Activated CD8-positive, alpha-beta T cell treated with anti-CD3 and anti-CD28 coated beads for 36 hours (primary cell): ENCODE data around the gene IQCM. TPM values are rescaled to one million over a fixed set of nuclear protein-coding genes. Genes with fewer than 3 reads are reported as not detected.

Source experiments
- ATAC-seq: fragments of 200-7000 bp; cut with Tn5 transposase; one replicate; pipeline ENCODE4 v1.10.0; 2021; ENCODE audit warnings: mild to moderate bottlenecking, moderate library complexity
- CTCF ChIA-PET: fragments of 350-600 bp; sonication (Branson Sonifier 250); formaldehyde crosslinking; loops from one replicate; lab custom pipeline; 2021; ENCODE audit warnings: antibody characterized with exemption; lab: Charles Lee
- POLR2A ChIA-PET: fragments of 350-600 bp; sonication (Branson Sonifier 250); formaldehyde crosslinking; loops from one replicate; lab custom pipeline; 2021; ENCODE audit warnings: antibody characterized with exemption; lab: Charles Lee
- DNase-seq: peaks from one replicate; pipeline ENCODE4 v3.0.0-alpha.2; 2020
- H3K27ac Mint-ChIP-seq: one replicate; pipeline ENCODE4 v1.8.0; 2021; ENCODE audit warnings: mild to moderate bottlenecking, mixed read lengths
- H3K27me3 Mint-ChIP-seq: one replicate; pipeline ENCODE4 v1.8.0; 2021; ENCODE audit warnings: mixed read lengths
- H3K36me3 Mint-ChIP-seq: one replicate; pipeline ENCODE4 v1.8.0; 2021; ENCODE audit warnings: low read depth, mixed read lengths
- H3K4me1 Mint-ChIP-seq: one replicate; pipeline ENCODE4 v1.8.0; 2021; ENCODE audit warnings: low read depth, mixed read lengths
- H3K4me3 Mint-ChIP-seq: one replicate; pipeline ENCODE4 v1.8.0; 2021; ENCODE audit warnings: mild to moderate bottlenecking, moderate library complexity, mixed read lengths
- H3K9me3 Mint-ChIP-seq: one replicate; pipeline ENCODE4 v1.8.0; 2021; ENCODE audit warnings: mixed read lengths
- intact Hi-C: fragments of 100-400 bp; cut with micrococcal nuclease; formaldehyde crosslinking; loops from one replicate; pipeline ENCODE4 v1.10.0; 2022
- total RNA-seq, 2 experiments: library from RNA; stranded (reverse); gene quantifications; one replicate each; pipeline ENCODE4 v1.2.3, GENCODE V29; 2021
- TF ChIP-seq, protein P1 (sequence below): fragments of 200-600 bp; IDR thresholded peaks from one replicate; pipeline ENCODE4 v1.8.0; 2022; ENCODE audit warnings: antibody characterized with exemption, mild to moderate bottlenecking

Gene IQCM
- not detected for total RNA-seq

- Mint-ChIP-seq H3K36me3 (no peaks in the 10 kb centered on the region), H3K27ac (no peak within 1 kb of the TSS), H3K4me1 (no peaks in the 10 kb centered on the region), H3K27me3 (no peaks in the 10 kb centered on the region), H3K4me3 (no peak within 1 kb of the TSS), H3K9me3 (no peaks in the 10 kb centered on the region)
- TF ChIP-seq, protein P1, sequence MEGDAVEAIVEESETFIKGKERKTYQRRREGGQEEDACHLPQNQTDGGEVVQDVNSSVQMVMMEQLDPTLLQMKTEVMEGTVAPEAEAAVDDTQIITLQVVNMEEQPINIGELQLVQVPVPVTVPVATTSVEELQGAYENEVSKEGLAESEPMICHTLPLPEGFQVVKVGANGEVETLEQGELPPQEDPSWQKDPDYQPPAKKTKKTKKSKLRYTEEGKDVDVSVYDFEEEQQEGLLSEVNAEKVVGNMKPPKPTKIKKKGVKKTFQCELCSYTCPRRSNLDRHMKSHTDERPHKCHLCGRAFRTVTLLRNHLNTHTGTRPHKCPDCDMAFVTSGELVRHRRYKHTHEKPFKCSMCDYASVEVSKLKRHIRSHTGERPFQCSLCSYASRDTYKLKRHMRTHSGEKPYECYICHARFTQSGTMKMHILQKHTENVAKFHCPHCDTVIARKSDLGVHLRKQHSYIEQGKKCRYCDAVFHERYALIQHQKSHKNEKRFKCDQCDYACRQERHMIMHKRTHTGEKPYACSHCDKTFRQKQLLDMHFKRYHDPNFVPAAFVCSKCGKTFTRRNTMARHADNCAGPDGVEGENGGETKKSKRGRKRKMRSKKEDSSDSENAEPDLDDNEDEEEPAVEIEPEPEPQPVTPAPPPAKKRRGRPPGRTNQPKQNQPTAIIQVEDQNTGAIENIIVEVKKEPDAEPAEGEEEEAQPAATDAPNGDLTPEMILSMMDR, result no peak
- intact Hi-C loops, result no loop called here
- ChIA-PET CTCF (no interaction called here), POLR2A (no interaction called here)
- DNase-seq (no peak), ATAC-seq (no peak)
These were observed at the start of gene IQCM for GRCh38 chr4:149815743-149816142. TSS of gene IQCM (minus strand) at chr4:149815843. CDS start at chr4:149742691, 73,152 bp downstream.

- Mint-ChIP-seq H3K36me3 (no peaks in the 10 kb centered on the region), H3K4me3 (no peak overlapping the region), H3K27ac (no peak overlapping the region), H3K27me3 (no peaks in the 10 kb centered on the region), H3K4me1 (no peaks in the 10 kb centered on the region), H3K9me3 (no peaks in the 10 kb centered on the region)
- intact Hi-C loops, result no loop called here
- POLR2A ChIA-PET, result no interaction called here
- TF ChIP-seq, protein P1, result no peak
- DNase-seq (no peak), ATAC-seq (no peak)
- CTCF ChIA-PET, result no interaction called here
These were observed 41.8 kb upstream of the IQCM start for GRCh38 chr4:149857446-149857845.

DNA sequence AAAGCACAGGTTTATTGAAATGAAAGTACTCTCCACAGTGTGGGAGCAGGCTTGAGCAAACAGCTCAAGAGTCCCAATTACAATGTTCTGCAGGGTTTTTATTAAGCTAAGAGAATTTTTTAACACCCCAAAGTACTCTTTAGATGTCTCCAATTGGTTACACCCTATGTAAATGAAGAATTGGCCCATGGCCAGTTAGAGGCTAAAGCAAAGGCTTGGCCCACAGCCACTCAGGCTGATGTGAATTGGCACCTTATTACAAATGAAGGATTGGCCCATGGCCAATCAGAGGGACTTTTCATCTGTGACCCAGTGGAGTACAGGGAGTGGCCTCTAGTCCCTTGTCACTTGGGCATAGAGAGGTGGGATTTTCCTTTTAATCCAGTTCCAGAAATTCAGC lies 30.1 kb upstream of the IQCM start:
- H3K36me3 Mint-ChIP-seq, result no peaks in the 10 kb centered on the region
- intact Hi-C loops, result no loop called here

DNA sequence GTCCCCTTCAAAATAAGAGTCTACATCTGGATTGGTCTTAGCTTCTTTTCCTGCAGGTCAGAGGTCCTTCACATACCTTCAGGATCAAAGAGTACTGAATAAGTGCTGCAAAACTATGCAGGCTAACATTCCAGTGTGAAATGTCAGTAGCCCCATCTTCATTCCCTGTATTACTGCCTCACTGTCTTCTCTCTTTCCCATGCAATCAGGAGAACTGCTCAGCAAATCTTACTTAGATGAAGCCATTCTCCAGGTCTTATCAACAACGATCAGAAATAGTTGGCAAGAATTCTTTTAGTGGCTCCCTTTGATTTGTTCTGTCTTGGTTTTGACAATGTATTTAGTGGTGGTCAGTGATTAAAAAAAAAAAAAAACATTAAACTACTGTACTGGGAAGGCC lies 26.0 kb upstream of the IQCM start:
- intact Hi-C loops, result no loop called here
- DNase-seq (no peak), ATAC-seq (no peak)
- CTCF ChIA-PET, result no interaction called here
- H3K4me1 Mint-ChIP-seq, result no peaks in the 10 kb centered on the region
- H3K4me3 Mint-ChIP-seq, result no peak overlapping the region
- H3K27ac Mint-ChIP-seq, result no peak overlapping the region
- H3K36me3 Mint-ChIP-seq, result no peaks in the 10 kb centered on the region
- TF ChIP-seq, protein P1, result no peak
- POLR2A ChIA-PET, result no interaction called here
- H3K9me3 Mint-ChIP-seq, result no peaks in the 10 kb centered on the region
- H3K27me3 Mint-ChIP-seq, result no peaks in the 10 kb centered on the region

More for the DNA sequence above, 30.1 kb upstream of the IQCM start:
- ChIA-PET CTCF (no interaction called here), POLR2A (no interaction called here)
- no peaks in the 10 kb centered on the region for H3K27me3 Mint-ChIP-seq
- ATAC-seq, result no peak
- no peak for DNase-seq
- no peak overlapping the region for H3K27ac Mint-ChIP-seq
- no peak overlapping the region for H3K4me3 Mint-ChIP-seq
- H3K9me3 Mint-ChIP-seq, result no peaks in the 10 kb centered on the region
- no peaks in the 10 kb centered on the region for H3K4me1 Mint-ChIP-seq
- TF ChIP-seq, protein P1, result no peak

DNA sequence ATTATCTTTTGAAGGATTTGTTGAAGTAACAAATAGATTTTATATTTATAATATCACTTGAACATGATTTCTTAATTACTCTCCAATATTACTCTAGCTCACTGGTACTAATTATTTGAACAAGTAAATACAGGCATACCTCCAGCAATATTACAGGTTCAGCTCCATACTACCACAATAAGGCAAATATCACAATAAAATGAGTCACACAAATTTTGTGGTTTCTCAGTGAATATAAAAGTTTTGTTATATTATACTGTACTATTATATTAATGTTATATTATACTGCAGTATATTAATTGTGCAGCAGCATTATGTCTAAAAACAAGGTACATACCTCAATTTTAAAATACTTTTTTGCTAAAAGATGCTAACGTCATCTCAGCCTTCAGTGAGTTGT lies 22.4 kb upstream of the IQCM start:
- no peaks in the 10 kb centered on the region for H3K4me1 Mint-ChIP-seq
- H3K27me3 Mint-ChIP-seq, result no peaks in the 10 kb centered on the region
- DNase-seq (no peak), ATAC-seq (no peak)
- H3K36me3 Mint-ChIP-seq, result no peaks in the 10 kb centered on the region
- TF ChIP-seq, protein P1, result no peak
- H3K4me3 Mint-ChIP-seq, result no peak overlapping the region
- ChIA-PET CTCF (no interaction called here), POLR2A (no interaction called here)
- intact Hi-C loops, result no loop called here
- no peaks in the 10 kb centered on the region for H3K9me3 Mint-ChIP-seq
- no peak overlapping the region for H3K27ac Mint-ChIP-seq
